ENCODE data around the gene CDC14B.

Gene CDC14B

GRCh38 chr9:96500696-96501632 lies 118.7 kb downstream of the CDC14B start:
- DNase-seq, result no peak

- DNase-seq, result no peak
Observed at GRCh38 chr9:96499257-96499656, 120.4 kb downstream of the CDC14B start.

- no peak for DNase-seq
Observed at GRCh38 chr9:96498796-96499195, 120.8 kb downstream of the CDC14B start.

GRCh38 chr9:96497117-96497399 lies 122.6 kb downstream of the CDC14B start:
- DNase-seq, result no peak

GRCh38 chr9:96496368-96497116 lies 123.1 kb downstream of the CDC14B start:
- no peak for DNase-seq

- DNase-seq, result no peak
Observed at GRCh38 chr9:96495341-96495740, 124.3 kb downstream of the CDC14B start.

GRCh38 chr9:96494215-96494800 lies 125.3 kb downstream of the CDC14B start:
- DNase-seq, result no peak

- no peak for DNase-seq
Observed at GRCh38 chr9:96493757-96494156, 125.9 kb downstream of the CDC14B start.

- DNase-seq, result no peak
Observed at GRCh38 chr9:96492993-96493531, 126.6 kb downstream of the CDC14B start.

- DNase-seq, result no peak
Observed at GRCh38 chr9:96491880-96492525, 127.6 kb downstream of the CDC14B start.

- DNase-seq, result peak; percentile 48
Observed at GRCh38 chr9:96491079-96491879, 128.4 kb downstream of the CDC14B start.

- DNase-seq, result no peak
Observed at GRCh38 chr9:96490534-96491078, 129.0 kb downstream of the CDC14B start.

GRCh38 chr9:96489482-96489979 lies 130.1 kb downstream of the CDC14B start:
- no peak for DNase-seq

GRCh38 chr9:96487949-96488348 lies 131.7 kb downstream of the CDC14B start:
- no peak for DNase-seq

GRCh38 chr9:96487029-96487396 lies 132.6 kb downstream of the CDC14B start:
- no peak for DNase-seq

- no peak for DNase-seq
Observed at GRCh38 chr9:96486386-96487028, 133.1 kb downstream of the CDC14B start.

GRCh38 chr9:96485280-96485679 lies 134.4 kb downstream of the CDC14B start:
- DNase-seq, result no peak

GRCh38 chr9:96484521-96484931 lies 135.1 kb downstream of the CDC14B start:
- no peak for DNase-seq

GRCh38 chr9:96483733-96484390 lies 135.8 kb downstream of the CDC14B start:
- no peak for DNase-seq

GRCh38 chr9:96483197-96483596 lies 136.4 kb downstream of the CDC14B start:
- DNase-seq, result no peak

- no peak for DNase-seq
Observed at GRCh38 chr9:96482476-96482875, 137.2 kb downstream of the CDC14B start.

All from activated CD4-positive, alpha-beta T cell treated with anti-CD3 and anti-CD28 coated beads for 48 hours (primary cell).